ENCODE results near the gene TEPSIN. TPM values are rescaled to one million over a fixed set of nuclear protein-coding genes. Genes with fewer than 3 reads are reported as not detected.

TEPSIN gene
- total and polyA plus RNA-seq, 2 of the 8 experiments (the other 6 are each of a cell fraction or from before 2014, with no cell fraction given) = 22.9 to 28.0 TPM

- TF ChIP-seq CTCF (IDR thresholded peaks at IDR 0.05; ENCODE audit: control extremely low read depth in 1 of 3, insufficient read depth in 1 of 3, low read depth in 1 of 3, low read length in 3 of 3) = no peak
- no peak for TF ChIP-seq SP2 (IDR thresholded peaks at IDR 0.05; ENCODE audit: low read length)
- TF ChIP-seq SUZ12 (IDR thresholded peaks at IDR 0.05; ENCODE audit: low read length) = no peak
- no peak for TF ChIP-seq CHD2 (IDR thresholded peaks at IDR 0.05; ENCODE audit: low read length)
- no peak for TF ChIP-seq POU5F1 (IDR thresholded peaks at IDR 0.05; ENCODE audit: low read depth, low read length)
- TF ChIP-seq TBP (IDR thresholded peaks at IDR 0.05; ENCODE audit: low read depth, low read length) = no peak
- TF ChIP-seq RBBP5 (IDR thresholded peaks at IDR 0.05; ENCODE audit: borderline replicate concordance, low read depth, low read length) = no peak
- no peak for TF ChIP-seq POLR2A (IDR thresholded peaks at IDR 0.05; ENCODE audit: control extremely low read depth in 1 of 2, low read depth in 2 of 2, low read length in 2 of 2)
- TF ChIP-seq SIN3A (conservative IDR thresholded peaks at IDR 0.05 in 1 of 2, IDR thresholded peaks at IDR 0.05 in 1 of 2; ENCODE audit: low read depth in 1 of 2, low read length in 2 of 2) = no peak
Observed at GRCh38 chr17:81279278-81280275, 40.7 kb upstream of the TEPSIN start (continued).

Measured in H1 (cell line).